Liver (tissue), 9 donors: ENCODE data around the gene GDF10. TPM values are rescaled to one million over a fixed set of nuclear protein-coding genes. Genes with fewer than 3 reads are reported as not detected.

Source experiments
- DNase-seq: peaks from one replicate; pipeline ENCODE4 v3.0.0-alpha.2; 2017; ENCODE audit warnings: low spot score
- H3K27ac ChIP-seq, 2 donors: one replicate each; pipeline ENCODE4 v1.7.0; 2013; ENCODE audit warnings: inconsistent platforms in 2 of 2, low read length in 2 of 2, control low read depth in 1 of 2, low read depth in 1 of 2, mild to moderate bottlenecking in 1 of 2
- H3K27me3 ChIP-seq, 4 donors: one replicate each; pipeline versions ENCODE4 v1.6.1 to v1.7.0; 2013; ENCODE audit warnings: low read length in 3 of 4, inconsistent platforms in 1 of 4, mild to moderate bottlenecking in 1 of 4, moderate library complexity in 1 of 4; ENCODE audit not compliant: control insufficient read depth in 4 of 4, insufficient read depth in 4 of 4
- H3K36me3 ChIP-seq, 4 donors: one replicate each; pipeline versions ENCODE4 v1.6.1 to v1.7.0; 2013; ENCODE audit warnings: low read length in 3 of 4, mild to moderate bottlenecking in 3 of 4, low read depth in 1 of 4, moderate library complexity in 1 of 4; ENCODE audit not compliant: control insufficient read depth in 4 of 4, insufficient read depth in 3 of 4
- H3K4me1 ChIP-seq, 4 donors: one replicate each; pipeline versions ENCODE4 v1.6.1 to v1.7.0; 2013; ENCODE audit warnings: low read length in 3 of 4, mild to moderate bottlenecking in 3 of 4, moderate library complexity in 1 of 4; ENCODE audit not compliant: control insufficient read depth in 4 of 4, insufficient read depth in 4 of 4
- H3K4me3 ChIP-seq, 3 donors: one replicate each; pipeline versions ENCODE4 v1.6.1 to v1.7.0; 2013; ENCODE audit warnings: low read length in 3 of 3, control low read depth in 1 of 3, low read depth in 1 of 3, mild to moderate bottlenecking in 1 of 3
- H3K9ac ChIP-seq, 2 donors: one replicate each; pipeline ENCODE4 v1.7.0; 2013; ENCODE audit warnings: low read length in 2 of 2, mild to moderate bottlenecking in 2 of 2, moderate library complexity in 2 of 2, control low read depth in 1 of 2, low read depth in 1 of 2
- H3K9me3 ChIP-seq, 4 donors: one replicate each; pipeline versions ENCODE4 v1.6.1 to v1.7.0; 2013; ENCODE audit warnings: low read length in 3 of 4; ENCODE audit not compliant: control insufficient read depth in 4 of 4
- EGR1 ChIP-seq, 2 donors: IDR thresholded peaks; 2 replicates each; pipeline ENCODE4 v1.6.1; 2016 to 2018; ENCODE audit warnings: antibody characterized with exemption in 2 of 2, low read depth in 2 of 2
- FOXA2 ChIP-seq: IDR thresholded peaks from 2 replicates; pipeline ENCODE4 v1.6.1; 2016; ENCODE audit warnings: antibody characterized with exemption
- GABPA ChIP-seq, 2 donors: IDR thresholded peaks in 1 of 2; conservative IDR thresholded peaks in 1 of 2; 2 replicates each; pipeline ENCODE4 v1.6.1; 2016; ENCODE audit warnings: antibody characterized with exemption in 2 of 2, mild to moderate bottlenecking in 1 of 2, moderate library complexity in 1 of 2
- HNF4A ChIP-seq, 2 donors: conservative IDR thresholded peaks; 2 replicates each; pipeline ENCODE4 v1.6.1; 2016; ENCODE audit warnings: antibody characterized with exemption in 2 of 2, mild to moderate bottlenecking in 2 of 2
- HNF4G ChIP-seq: IDR thresholded peaks from 2 replicates; pipeline ENCODE4 v1.6.1; 2016; ENCODE audit warnings: antibody characterized with exemption
- JUND ChIP-seq, 2 donors: IDR thresholded peaks; 2 replicates each; pipeline ENCODE4 v1.6.1; 2016; ENCODE audit warnings: antibody characterized with exemption in 2 of 2
- NR2F2 ChIP-seq: IDR thresholded peaks from 2 replicates; pipeline ENCODE4 v1.6.1; 2016; ENCODE audit warnings: antibody characterized with exemption
- RXRA ChIP-seq, 2 donors: IDR thresholded peaks; 2 replicates each; pipeline ENCODE4 v1.6.1; 2017 to 2018; ENCODE audit warnings: antibody characterized with exemption in 2 of 2, mild to moderate bottlenecking in 1 of 2
- SP1 ChIP-seq: IDR thresholded peaks from 2 replicates; pipeline ENCODE4 v1.6.1; 2018; ENCODE audit warnings: antibody characterized with exemption, mild to moderate bottlenecking
- TAF1 ChIP-seq: conservative IDR thresholded peaks from 2 replicates; pipeline ENCODE4 v1.6.1; 2016; ENCODE audit warnings: antibody characterized with exemption, mild to moderate bottlenecking
- YY1 ChIP-seq: IDR thresholded peaks from 2 replicates; pipeline ENCODE4 v1.6.1; 2016; ENCODE audit warnings: antibody characterized with exemption, mild to moderate bottlenecking
- WGBS: extraction: QIAGEN DNeasy Blood & Tissue Kit; methylation state at CpG from one replicate; pipeline ENCODE4 v1.1.7; 2013; 5-methylcytosine and 5-hydroxymethylcytosine counted together
- polyA plus RNA-seq, 2 donors: library from polyadenylated mRNA; stranded (reverse) in 1 of 2; unstranded in 1 of 2; fragments of 200-250 nt in 1 of 2; fragments of >200 nt in 1 of 2; fragmentation: Nextera tagmentation in 1 of 2; extraction: Ambion mirVana in 1 of 2; gene quantifications; one replicate each; pipeline versions ENCODE4 v1.2.1 to v1.2.3, GENCODE V29; 2013 to 2015
- total RNA-seq, 2 donors: library from RNA; depleted of rRNA; stranded (reverse); fragments of >200 nt; gene quantifications; one replicate each; pipeline ENCODE4 v1.2.3, GENCODE V29; 2014
- TF ChIP-seq, protein P1 (sequence below): IDR thresholded peaks from 2 replicates; pipeline ENCODE4 v1.6.1; 2016; ENCODE audit warnings: antibody characterized with exemption, mild to moderate bottlenecking
- TF ChIP-seq, protein P2 (sequence below): IDR thresholded peaks from 2 replicates; pipeline ENCODE4 v1.6.1; 2016; ENCODE audit warnings: antibody characterized with exemption
- TF ChIP-seq, protein P3 (sequence below): IDR thresholded peaks from 2 replicates; pipeline ENCODE4 v1.6.1; 2016; ENCODE audit warnings: antibody characterized with exemption
- donor health status: healthy.
- donor health status: healthy.
- donor health status: healthy.
- donor health status: healthy.
- donor health status: healthy.

Gene GDF10
- total and polyA plus RNA-seq, 4 donors, result under 0.01 to 0.28 (median 0.11) TPM

DNA sequence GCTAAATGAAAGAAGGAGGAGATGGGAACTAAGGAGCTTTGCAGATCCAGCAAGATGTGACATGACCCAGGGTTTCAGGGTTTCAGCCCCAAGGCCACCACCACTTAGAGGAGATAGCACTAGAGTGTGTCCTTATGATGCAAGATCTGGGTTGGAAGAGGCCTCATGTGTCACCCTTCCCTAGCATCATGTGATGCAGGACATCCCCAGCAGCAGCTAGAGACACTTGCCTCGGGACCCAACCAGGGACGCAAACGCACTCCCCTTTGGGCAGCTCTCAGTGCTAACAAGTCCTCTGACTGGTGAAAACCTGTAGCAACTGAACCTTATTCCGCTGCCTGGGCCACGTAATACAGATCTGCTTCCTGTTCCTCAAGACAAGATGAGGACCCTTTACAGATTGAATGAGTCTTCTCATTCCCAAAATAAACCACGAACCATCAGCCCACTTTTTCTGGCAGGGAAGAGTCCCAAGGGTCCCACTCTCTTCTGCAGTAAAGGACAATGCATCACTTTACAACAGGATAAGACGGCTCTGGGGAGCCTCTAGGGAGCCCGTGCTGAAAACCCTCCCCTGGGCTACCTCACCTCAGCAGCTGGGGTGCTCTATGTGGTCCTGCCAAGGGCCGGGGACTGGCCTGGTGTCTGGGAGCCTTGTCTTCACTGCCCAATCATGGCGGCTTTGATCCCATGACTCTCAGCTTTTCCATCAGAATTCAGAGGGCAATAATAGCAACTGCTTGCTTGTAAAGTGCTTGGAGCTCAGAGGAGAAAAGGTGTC, 44.8 kb upstream of the GDF10 start:
- no peaks in the 10 kb centered on the region for H3K4me1 ChIP-seq
- no peak for DNase-seq
- no peaks in the 10 kb centered on the region for H3K36me3 ChIP-seq
- no peak overlapping the region for H3K4me3 ChIP-seq
- TF ChIP-seq, protein P1, sequence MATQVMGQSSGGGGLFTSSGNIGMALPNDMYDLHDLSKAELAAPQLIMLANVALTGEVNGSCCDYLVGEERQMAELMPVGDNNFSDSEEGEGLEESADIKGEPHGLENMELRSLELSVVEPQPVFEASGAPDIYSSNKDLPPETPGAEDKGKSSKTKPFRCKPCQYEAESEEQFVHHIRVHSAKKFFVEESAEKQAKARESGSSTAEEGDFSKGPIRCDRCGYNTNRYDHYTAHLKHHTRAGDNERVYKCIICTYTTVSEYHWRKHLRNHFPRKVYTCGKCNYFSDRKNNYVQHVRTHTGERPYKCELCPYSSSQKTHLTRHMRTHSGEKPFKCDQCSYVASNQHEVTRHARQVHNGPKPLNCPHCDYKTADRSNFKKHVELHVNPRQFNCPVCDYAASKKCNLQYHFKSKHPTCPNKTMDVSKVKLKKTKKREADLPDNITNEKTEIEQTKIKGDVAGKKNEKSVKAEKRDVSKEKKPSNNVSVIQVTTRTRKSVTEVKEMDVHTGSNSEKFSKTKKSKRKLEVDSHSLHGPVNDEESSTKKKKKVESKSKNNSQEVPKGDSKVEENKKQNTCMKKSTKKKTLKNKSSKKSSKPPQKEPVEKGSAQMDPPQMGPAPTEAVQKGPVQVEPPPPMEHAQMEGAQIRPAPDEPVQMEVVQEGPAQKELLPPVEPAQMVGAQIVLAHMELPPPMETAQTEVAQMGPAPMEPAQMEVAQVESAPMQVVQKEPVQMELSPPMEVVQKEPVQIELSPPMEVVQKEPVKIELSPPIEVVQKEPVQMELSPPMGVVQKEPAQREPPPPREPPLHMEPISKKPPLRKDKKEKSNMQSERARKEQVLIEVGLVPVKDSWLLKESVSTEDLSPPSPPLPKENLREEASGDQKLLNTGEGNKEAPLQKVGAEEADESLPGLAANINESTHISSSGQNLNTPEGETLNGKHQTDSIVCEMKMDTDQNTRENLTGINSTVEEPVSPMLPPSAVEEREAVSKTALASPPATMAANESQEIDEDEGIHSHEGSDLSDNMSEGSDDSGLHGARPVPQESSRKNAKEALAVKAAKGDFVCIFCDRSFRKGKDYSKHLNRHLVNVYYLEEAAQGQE, result no peak
- TF ChIP-seq, protein P2, sequence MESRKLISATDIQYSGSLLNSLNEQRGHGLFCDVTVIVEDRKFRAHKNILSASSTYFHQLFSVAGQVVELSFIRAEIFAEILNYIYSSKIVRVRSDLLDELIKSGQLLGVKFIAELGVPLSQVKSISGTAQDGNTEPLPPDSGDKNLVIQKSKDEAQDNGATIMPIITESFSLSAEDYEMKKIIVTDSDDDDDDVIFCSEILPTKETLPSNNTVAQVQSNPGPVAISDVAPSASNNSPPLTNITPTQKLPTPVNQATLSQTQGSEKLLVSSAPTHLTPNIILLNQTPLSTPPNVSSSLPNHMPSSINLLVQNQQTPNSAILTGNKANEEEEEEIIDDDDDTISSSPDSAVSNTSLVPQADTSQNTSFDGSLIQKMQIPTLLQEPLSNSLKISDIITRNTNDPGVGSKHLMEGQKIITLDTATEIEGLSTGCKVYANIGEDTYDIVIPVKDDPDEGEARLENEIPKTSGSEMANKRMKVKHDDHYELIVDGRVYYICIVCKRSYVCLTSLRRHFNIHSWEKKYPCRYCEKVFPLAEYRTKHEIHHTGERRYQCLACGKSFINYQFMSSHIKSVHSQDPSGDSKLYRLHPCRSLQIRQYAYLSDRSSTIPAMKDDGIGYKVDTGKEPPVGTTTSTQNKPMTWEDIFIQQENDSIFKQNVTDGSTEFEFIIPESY, result no peak
- no peak for TF ChIP-seq EGR1 (IDR thresholded peaks at IDR 0.05; ENCODE audit: low read depth in 2 of 2)
- no peak for TF ChIP-seq FOXA2
- no peak for TF ChIP-seq JUND (IDR thresholded peaks at IDR 0.05)
- TF ChIP-seq TAF1, result no peak
- TF ChIP-seq GABPA (IDR thresholded peaks at IDR 0.05 in 1 of 2, conservative IDR thresholded peaks at IDR 0.05 in 1 of 2), result no peak
- no peak for TF ChIP-seq SP1
- TF ChIP-seq RXRA (IDR thresholded peaks at IDR 0.05), result no peak
- TF ChIP-seq YY1, result no peak
- no peak for TF ChIP-seq HNF4A (conservative IDR thresholded peaks at IDR 0.05)
- TF ChIP-seq NR2F2, result no peak
- no peak for TF ChIP-seq HNF4G
- H3K27me3 ChIP-seq, result no peaks in the 10 kb centered on the region
- H3K27ac ChIP-seq, result no peak overlapping the region
- WGBS, result 82% methylated on average over 10 of the region's 10 CpGs
- no peak overlapping the region for H3K9ac ChIP-seq
- no peaks in the 10 kb centered on the region for H3K9me3 ChIP-seq

DNA sequence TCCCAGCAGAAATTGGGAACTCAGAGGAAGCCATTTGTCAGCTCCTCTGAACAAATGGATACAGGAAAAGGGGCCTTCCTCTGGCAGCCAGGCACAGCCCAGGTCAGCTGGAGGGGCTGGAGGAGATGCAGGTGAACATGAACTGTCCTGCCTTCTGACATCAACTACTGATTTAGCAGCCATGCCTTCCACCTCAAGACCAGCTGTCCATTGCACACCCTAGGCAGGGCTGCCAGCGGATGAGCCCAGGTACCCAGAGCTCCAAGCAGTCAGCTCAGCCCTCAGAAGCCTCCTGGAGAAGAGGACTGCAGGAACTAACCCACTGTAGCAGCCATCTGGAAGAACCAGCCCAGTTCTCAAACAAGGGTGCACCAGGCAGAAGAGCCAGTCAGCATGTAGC, 44.1 kb upstream of the GDF10 start:
- no peak overlapping the region for H3K4me3 ChIP-seq
- no peaks in the 10 kb centered on the region for H3K36me3 ChIP-seq
- 100% methylated on average over 1 of the region's 1 CpG for WGBS
- no peak overlapping the region for H3K9ac ChIP-seq
- DNase-seq, result no peak
- H3K9me3 ChIP-seq, result no peaks in the 10 kb centered on the region
- no peak overlapping the region for H3K27ac ChIP-seq
- no peaks in the 10 kb centered on the region for H3K4me1 ChIP-seq
- TF ChIP-seq, protein P3, sequence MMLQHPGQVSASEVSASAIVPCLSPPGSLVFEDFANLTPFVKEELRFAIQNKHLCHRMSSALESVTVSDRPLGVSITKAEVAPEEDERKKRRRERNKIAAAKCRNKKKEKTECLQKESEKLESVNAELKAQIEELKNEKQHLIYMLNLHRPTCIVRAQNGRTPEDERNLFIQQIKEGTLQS, result no peak
- no peaks in the 10 kb centered on the region for H3K27me3 ChIP-seq
